ENCODE measurements around the gene TMEM204. TPM values are rescaled to one million over a fixed set of nuclear protein-coding genes. Genes with fewer than 3 reads are reported as not detected.

Gene TMEM204
- total RNA-seq, 4 donors from 2014 or later = 28.6 to 48.2 (median 36.6) TPM

GRCh38 chr16:1601489-1601888, 68.0 kb downstream of the TMEM204 start:
- ATAC-seq = no peak
- Histone ChIP-seq H3K4me1 (no peaks in the 10 kb centered on the region), H3K27ac (no peak overlapping the region), H3K27me3 (no peaks in the 10 kb centered on the region), H3K36me3 (peaks cover 0 to 77% of the 10 kb centered on the region in 2 donors), H3K4me3 (no peak overlapping the region), H3K9me3 (no peaks in the 10 kb centered on the region)
- 95 to 96% methylated on average over 5 to 6 of the region's 6 CpGs for WGBS, 2 donors (ENCODE audit: low coverage in 1 of 2)
- no peak for TF ChIP-seq CTCF (IDR thresholded peaks at IDR 0.05)
- TF ChIP-seq POLR2A (IDR thresholded peaks at IDR 0.05) = no peak
- no peak for TF ChIP-seq POLR2AphosphoS5 (IDR thresholded peaks at IDR 0.05)
- no peak for TF ChIP-seq EP300 (IDR thresholded peaks at IDR 0.05)

DNA sequence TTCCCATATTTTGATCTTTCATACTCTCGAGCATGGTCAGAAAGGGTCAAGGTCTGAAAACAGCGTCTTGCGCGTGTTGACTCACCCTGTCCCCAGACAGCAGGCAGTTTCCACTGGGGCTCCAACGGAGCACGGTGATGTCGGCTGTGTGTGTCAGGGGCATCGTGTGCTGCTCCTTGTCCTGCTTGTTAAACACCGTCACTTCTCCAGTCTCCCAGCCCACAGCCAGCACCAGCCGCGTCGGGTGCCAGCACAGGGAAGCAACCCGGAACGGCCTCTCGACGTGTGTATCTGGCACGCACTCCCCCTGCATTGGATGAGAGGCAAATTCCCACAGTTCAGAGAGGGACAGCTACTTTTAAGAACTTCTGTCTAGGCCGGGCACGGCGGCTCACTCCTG, 68.8 kb downstream of the TMEM204 start:
- TF ChIP-seq POLR2A (IDR thresholded peaks at IDR 0.05) (no peak), CTCF (IDR thresholded peaks at IDR 0.05) (no peak), POLR2AphosphoS5 (IDR thresholded peaks at IDR 0.05) (no peak), EP300 (IDR thresholded peaks at IDR 0.05) (no peak)
- Histone ChIP-seq H3K27me3 (no peaks in the 10 kb centered on the region), H3K4me3 (no peak overlapping the region), H3K36me3 (peaks cover 0 to 77% of the 10 kb centered on the region in 2 donors), H3K27ac (no peak overlapping the region), H3K4me1 (no peaks in the 10 kb centered on the region), H3K9me3 (no peaks in the 10 kb centered on the region)
- 87 to 91% methylated on average over 7 to 14 of the region's 20 CpGs for WGBS, 2 donors (ENCODE audit: low coverage in 1 of 2)
- no peak for ATAC-seq

Other genes with a start within 250 kb of the TMEM204 start
- gene UBE2I, start 224.0 kb upstream of the TMEM204 start, total RNA-seq = 10 to 100 TPM; 53.3 to 95.9 (median 76.9) TPM
- 10 to 100 TPM in 1 of 4 donors, 1 to 10 TPM in 3; 1.1 to 14.2 (median 3.0) TPM for gene BAIAP3, start 200.0 kb upstream of the TMEM204 start, total RNA-seq
- 100 to 1,000 TPM in 3 of 4 donors, 10 to 100 TPM in 1; 63.7 to 107 (median 103) TPM for gene TSR3, start 181.8 kb upstream of the TMEM204 start, total RNA-seq
- 10 to 100 TPM; 45.1 to 55.3 (median 50.5) TPM for gene GNPTG, start 181.7 kb upstream of the TMEM204 start, total RNA-seq
- 10 to 100 TPM; 12.3 to 29.4 (median 16.4) TPM for gene UNKL, start 119.0 kb upstream of the TMEM204 start, total RNA-seq
- 10 to 100 TPM in 3 of 4 donors, 1 to 10 TPM in 1; 10.0 to 18.7 (median 13.8) TPM for gene UQCC4, start 112.9 kb upstream of the TMEM204 start, total RNA-seq
- gene PERCC1, start 102.6 kb upstream of the TMEM204 start, total RNA-seq = under 1 TPM in 1 of 4 donors, not detected in 3; 0.74 TPM
- gene CCDC154, start 89.1 kb upstream of the TMEM204 start, total RNA-seq = not detected
- gene CLCN7, start 58.6 kb upstream of the TMEM204 start, total RNA-seq = 10 to 100 TPM; 33.0 to 67.7 (median 39.2) TPM
- gene PTX4, start 44.7 kb upstream of the TMEM204 start, total RNA-seq = under 1 TPM in 1 of 4 donors, not detected in 3; 0.40 TPM
- 10 to 100 TPM; 10.9 to 33.9 (median 20.8) TPM for gene TELO2, start 40.3 kb upstream of the TMEM204 start, total RNA-seq
- gene IFT140, start 78.4 kb downstream of the TMEM204 start, total RNA-seq = 10 to 100 TPM; 18.6 to 36.3 (median 27.2) TPM
- gene CRAMP1, start 78.7 kb downstream of the TMEM204 start, total RNA-seq = 10 to 100 TPM in 2 of 4 donors, 1 to 10 TPM in 2; 9.0 to 15.1 (median 11.3) TPM
- gene JPT2, start 144.6 kb downstream of the TMEM204 start, total RNA-seq = 10 to 100 TPM; 21.4 to 49.9 (median 31.6) TPM
- gene MAPK8IP3, start 172.5 kb downstream of the TMEM204 start, total RNA-seq = 10 to 100 TPM; 12.0 to 66.8 (median 33.1) TPM
- gene NME3, start 237.9 kb downstream of the TMEM204 start, total RNA-seq = 100 to 1,000 TPM in 1 of 4 donors, 10 to 100 TPM in 3; 49.9 to 106 (median 87.2) TPM
- 10 to 100 TPM in 1 of 4 donors, 1 to 10 TPM in 3; 4.6 to 20.4 (median 7.7) TPM for gene EME2, start 239.1 kb downstream of the TMEM204 start, total RNA-seq
- 10 to 100 TPM; 44.4 to 72.8 (median 61.3) TPM for gene MRPS34, start 239.5 kb downstream of the TMEM204 start, total RNA-seq
- gene SPSB3, start 248.9 kb downstream of the TMEM204 start, total RNA-seq = 10 to 100 TPM; 52.4 to 81.1 (median 75.4) TPM
- 10 to 100 TPM; 64.4 to 92.2 (median 80.6) TPM for gene NUBP2, start 249.3 kb downstream of the TMEM204 start, total RNA-seq